ENCODE results near the gene MPG.
"Not testable (repeated sequence)": the region's sequence is repeated elsewhere in the genome, so short reads cannot be mapped to it uniquely, and the experiment has no call there.

DNA sequence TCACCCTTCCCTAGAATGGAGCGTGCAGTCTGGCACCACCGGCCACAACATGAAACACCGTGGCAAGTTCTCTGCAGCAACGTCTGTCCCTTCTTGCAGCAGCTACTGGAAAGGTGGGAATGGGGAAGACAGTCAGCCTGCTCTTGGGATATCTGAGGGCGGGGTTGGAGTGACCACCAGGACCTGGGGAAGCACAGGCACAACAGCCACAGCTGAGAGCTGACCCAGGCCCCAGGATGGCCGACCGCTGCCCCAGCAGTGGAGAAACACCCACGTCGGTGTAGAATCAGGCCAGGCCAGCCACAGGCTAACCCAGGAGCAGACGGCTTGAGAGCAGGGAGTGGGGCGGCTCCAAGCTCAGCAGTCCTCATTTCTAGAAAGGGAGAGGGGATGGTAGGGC lies 39.8 kb upstream of the MPG start:
- TF ChIP-seq, protein P1, sequence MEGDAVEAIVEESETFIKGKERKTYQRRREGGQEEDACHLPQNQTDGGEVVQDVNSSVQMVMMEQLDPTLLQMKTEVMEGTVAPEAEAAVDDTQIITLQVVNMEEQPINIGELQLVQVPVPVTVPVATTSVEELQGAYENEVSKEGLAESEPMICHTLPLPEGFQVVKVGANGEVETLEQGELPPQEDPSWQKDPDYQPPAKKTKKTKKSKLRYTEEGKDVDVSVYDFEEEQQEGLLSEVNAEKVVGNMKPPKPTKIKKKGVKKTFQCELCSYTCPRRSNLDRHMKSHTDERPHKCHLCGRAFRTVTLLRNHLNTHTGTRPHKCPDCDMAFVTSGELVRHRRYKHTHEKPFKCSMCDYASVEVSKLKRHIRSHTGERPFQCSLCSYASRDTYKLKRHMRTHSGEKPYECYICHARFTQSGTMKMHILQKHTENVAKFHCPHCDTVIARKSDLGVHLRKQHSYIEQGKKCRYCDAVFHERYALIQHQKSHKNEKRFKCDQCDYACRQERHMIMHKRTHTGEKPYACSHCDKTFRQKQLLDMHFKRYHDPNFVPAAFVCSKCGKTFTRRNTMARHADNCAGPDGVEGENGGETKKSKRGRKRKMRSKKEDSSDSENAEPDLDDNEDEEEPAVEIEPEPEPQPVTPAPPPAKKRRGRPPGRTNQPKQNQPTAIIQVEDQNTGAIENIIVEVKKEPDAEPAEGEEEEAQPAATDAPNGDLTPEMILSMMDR (IDR thresholded peaks at IDR 0.05; ENCODE audit: borderline replicate concordance, extremely low read depth, low read length, poor library complexity, severe bottlenecking): not testable (repeated sequence)
- not testable (repeated sequence) for TF ChIP-seq EZH2 (IDR thresholded peaks at IDR 0.05; ENCODE audit: borderline replicate concordance, low read depth, low read length, severe bottlenecking)
